Breast epithelium (tissue), 3 donors: ENCODE results near the gene PTPN3.

ENCODE experiments used
- CTCF ChIP-seq, 3 donors: fragments of 450-650 bp; IDR thresholded peaks; one replicate each; pipeline ENCODE4 v1.5.1; 2016 to 2017; ENCODE audit warnings: antibody characterized with exemption in 3 of 3, mild to moderate bottlenecking in 3 of 3, moderate library complexity in 3 of 3
- POLR2A ChIP-seq: fragments of 450-650 bp; IDR thresholded peaks from one replicate; pipeline ENCODE4 v1.6.1; 2016; ENCODE audit warnings: antibody characterized with exemption, mild to moderate bottlenecking, moderate library complexity
- POLR2AphosphoS5 ChIP-seq, 3 donors: sonication (generic); formaldehyde crosslinking; IDR thresholded peaks; one replicate each; pipeline ENCODE4 v1.6.1; 2017; ENCODE audit warnings: antibody characterized with exemption in 3 of 3

- no peak for TF ChIP-seq CTCF (IDR thresholded peaks at IDR 0.05)
- TF ChIP-seq POLR2AphosphoS5 (IDR thresholded peaks at IDR 0.05) = no peak
- no peak for TF ChIP-seq POLR2A
Observed at GRCh38 chr9:109369285-109369684, 128.8 kb downstream of the PTPN3 start.
